ENCODE measurements around the gene SPEF2.

SPEF2 gene

GRCh38 chr5:35617435-35618303 lies at the start of gene SPEF2:
TSS of gene SPEF2 (plus strand) at chr5:35617863. CDS start at chr5:35617998, 135 bp downstream.
- Mint-ChIP-seq H3K36me3 (ENCODE audit: low read depth) (peaks cover 4% of the 10 kb centered on the region), H3K4me3 (peak within 1 kb of the TSS; percentile 94 to 97 (median 96)), H3K4me1 (peaks cover 14% of the 10 kb centered on the region), H3K27ac (peak within 1 kb of the TSS; percentile 15 to 85 (median 58)), H3K9me3 (peaks cover 17% of the 10 kb centered on the region), H3K27me3 (ENCODE audit: low read depth) (no peaks in the 10 kb centered on the region)
- peak; percentile 80 to 93 (median 81) for TF ChIP-seq CTCF (IDR thresholded peaks at IDR 0.05; ENCODE audit: unreplicated experiment in 3 of 3)

- Mint-ChIP-seq H3K9me3 (peaks cover 3% of the 10 kb centered on the region), H3K36me3 (ENCODE audit: low read depth) (no peaks in the 10 kb centered on the region), H3K4me1 (no peaks in the 10 kb centered on the region), H3K27me3 (ENCODE audit: low read depth) (no peaks in the 10 kb centered on the region), H3K4me3 (no peak overlapping the region), H3K27ac (no peak overlapping the region)
- TF ChIP-seq CTCF (IDR thresholded peaks at IDR 0.05; ENCODE audit: unreplicated experiment in 3 of 3): no peak
Measured at GRCh38 chr5:35575578-35575977, 42.1 kb upstream of the SPEF2 start.

GRCh38 chr5:35587419-35587818 lies 30.2 kb upstream of the SPEF2 start:
- H3K27ac Mint-ChIP-seq: no peak overlapping the region
- H3K4me3 Mint-ChIP-seq: no peak overlapping the region
- H3K4me1 Mint-ChIP-seq: no peaks in the 10 kb centered on the region
- peaks cover 19% of the 10 kb centered on the region for H3K27me3 Mint-ChIP-seq (ENCODE audit: low read depth)
- TF ChIP-seq CTCF (IDR thresholded peaks at IDR 0.05; ENCODE audit: unreplicated experiment in 3 of 3): no peak
- H3K36me3 Mint-ChIP-seq (ENCODE audit: low read depth): no peaks in the 10 kb centered on the region
- H3K9me3 Mint-ChIP-seq: no peaks in the 10 kb centered on the region

GRCh38 chr5:35593338-35593737 lies 24.3 kb upstream of the SPEF2 start:
- no peaks in the 10 kb centered on the region for H3K36me3 Mint-ChIP-seq (ENCODE audit: low read depth)
- no peak for TF ChIP-seq CTCF (IDR thresholded peaks at IDR 0.05; ENCODE audit: unreplicated experiment in 3 of 3)

GRCh38 chr5:35598707-35599370 lies 18.8 kb upstream of the SPEF2 start:
- Mint-ChIP-seq H3K9me3 (peaks cover 5% of the 10 kb centered on the region), H3K36me3 (ENCODE audit: low read depth) (no peaks in the 10 kb centered on the region), H3K27me3 (ENCODE audit: low read depth) (peaks cover 3% of the 10 kb centered on the region), H3K4me3 (no peak overlapping the region), H3K27ac (peak overlapping the region; percentile 19 to 61 (median 60)), H3K4me1 (no peaks in the 10 kb centered on the region)
- peak; percentile 24 to 47 (median 31) for TF ChIP-seq CTCF (IDR thresholded peaks at IDR 0.05; ENCODE audit: unreplicated experiment in 3 of 3)

More at GRCh38 chr5:35593338-35593737, 24.3 kb upstream of the SPEF2 start:
- H3K4me1 Mint-ChIP-seq: no peaks in the 10 kb centered on the region
- H3K27ac Mint-ChIP-seq: no peak overlapping the region
- H3K9me3 Mint-ChIP-seq: no peaks in the 10 kb centered on the region
- H3K27me3 Mint-ChIP-seq (ENCODE audit: low read depth): peaks cover 9% of the 10 kb centered on the region
- no peak overlapping the region for H3K4me3 Mint-ChIP-seq
